Posterior cingulate gyrus (tissue), 11 donors: ENCODE measurements around the gene BPI.
A peak's percentile ranks its signal among the peaks of the same experiment; 100 is the strongest.
"Not testable (repeated sequence)": the region's sequence is repeated elsewhere in the genome, so short reads cannot be mapped to it uniquely, and the experiment has no call there.

Source experiments
- DNase-seq, 10 donors: peaks; one replicate each; pipeline versions ENCODE4 v3.0.0 to v3.0.0-alpha.2; 2020 to 2021; ENCODE audit warnings: mixed read lengths in 3 of 10
- intact Hi-C: fragments of 100-400 bp; cut with DNase I; formaldehyde crosslinking; loops from one replicate; pipeline ENCODE4 v1.15.1; 2023

Gene BPI

GRCh38 chr20:38300438-38300837 lies 3.5 kb upstream of the BPI start:
- no peak for DNase-seq
- intact Hi-C loops, result no loop called here

GRCh38 chr20:38301309-38301708 lies 2.6 kb upstream of the BPI start:
- intact Hi-C loops, result no loop called here
- DNase-seq, result peak in 1 of 10 donors; percentile 50

GRCh38 chr20:38302786-38303185 lies 1.2 kb upstream of the BPI start:
- intact Hi-C loops, result no loop called here
- peak in 1 of 10 donors; percentile 84 for DNase-seq

- intact Hi-C loops, result no loop called here
- DNase-seq, result peak in 7 of 10 donors; percentile 32 to 91 (median 55)
Observed at GRCh38 chr20:38304845-38305447, 990 bp downstream of the BPI start.

GRCh38 chr20:38305541-38305940 lies 1.6 kb downstream of the BPI start:
- DNase-seq, result peak in 1 of 10 donors; percentile 35
- intact Hi-C loops, result no loop called here

- peak in 1 of 10 donors; percentile 37 for DNase-seq
- intact Hi-C loops, result no loop called here
Observed at GRCh38 chr20:38306379-38306778, 2.4 kb downstream of the BPI start.

GRCh38 chr20:38307371-38308046 lies 3.6 kb downstream of the BPI start:
- intact Hi-C loops, result no loop called here
- DNase-seq, result peak in 1 of 10 donors; percentile 67

- DNase-seq, result peak in 1 of 10 donors; percentile 29
- intact Hi-C loops, result no loop called here
Observed at GRCh38 chr20:38308047-38308438, 4.1 kb downstream of the BPI start.

GRCh38 chr20:38308447-38308846 lies 4.5 kb downstream of the BPI start:
- intact Hi-C loops, result no loop called here
- no peak for DNase-seq

GRCh38 chr20:38311091-38311490 lies 7.1 kb downstream of the BPI start:
- DNase-seq, result no peak
- intact Hi-C loops, result no loop called here

- intact Hi-C loops, result no loop called here
- no peak for DNase-seq
Observed at GRCh38 chr20:38311491-38311890, 7.5 kb downstream of the BPI start.

GRCh38 chr20:38313676-38314075 lies 9.7 kb downstream of the BPI start:
- DNase-seq, result no peak
- intact Hi-C loops, result no loop called here

GRCh38 chr20:38314350-38314749 lies 10.4 kb downstream of the BPI start:
- intact Hi-C loops, DNase-seq: not testable (repeated sequence)

- DNase-seq, result peak in 6 of 10 donors; percentile 17 to 92 (median 32)
- intact Hi-C loops, result no loop called here
Observed at GRCh38 chr20:38315290-38315966, 11.5 kb downstream of the BPI start.

- peak in 1 of 10 donors; percentile 52 for DNase-seq
- intact Hi-C loops, result no loop called here
Observed at GRCh38 chr20:38316341-38316740, 12.4 kb downstream of the BPI start.

- peak in 1 of 10 donors; percentile 31 for DNase-seq
- intact Hi-C loops, result no loop called here
Observed at GRCh38 chr20:38317422-38317821, 13.5 kb downstream of the BPI start.

GRCh38 chr20:38320221-38320620 lies 16.3 kb downstream of the BPI start:
- DNase-seq, result peak in 1 of 10 donors; percentile 27
- intact Hi-C loops, result loop anchor here (5.0 kb wide), 2 partner anchors 88 to 263 kb away; no protein-coding TSS in a partner anchor

GRCh38 chr20:38321959-38322598 lies 18.1 kb downstream of the BPI start:
- peak in 7 of 10 donors; percentile 52 to 90 (median 54) for DNase-seq
- intact Hi-C loops, result loop anchor here (5.0 kb wide), 2 partner anchors 90 to 265 kb away; no protein-coding TSS in a partner anchor

GRCh38 chr20:38324159-38324558 lies 20.2 kb downstream of the BPI start:
- intact Hi-C loops, result loop anchor here (5.0 kb wide), 2 partner anchors 92 to 267 kb away; no protein-coding TSS in a partner anchor

GRCh38 chr20:38325167-38325566 lies 21.2 kb downstream of the BPI start:
- peak in 1 of 10 donors; percentile 9 for DNase-seq
- intact Hi-C loops, result no loop called here

More at GRCh38 chr20:38324159-38324558, 20.2 kb downstream of the BPI start:
- no peak for DNase-seq

- intact Hi-C loops, result no loop called here
- peak in 1 of 10 donors; percentile 61 for DNase-seq
Observed at GRCh38 chr20:38325905-38326304, 21.9 kb downstream of the BPI start.
